Body of pancreas (tissue), 4 donors: Measurements from ENCODE around the gene DOCK3. TPM values are rescaled to one million over a fixed set of nuclear protein-coding genes. Genes with fewer than 3 reads are reported as not detected.

Experiments used
- ATAC-seq: fragments of 150-250 bp; one replicate; pipeline ENCODE4 v1.9.1; 2016
- DNase-seq, 4 donors: peaks; one replicate each; pipeline ENCODE4 v3.0.0-alpha.2; 2019
- H3K27ac ChIP-seq, 4 donors: fragments of 200-600 bp; sonication (generic); 1 replicate in 3 of 4; 2 replicates in 1 of 4; pipeline versions ENCODE4 v1.5.1 to v1.6.1; 2016 to 2019; ENCODE audit warnings: mild to moderate bottlenecking in 1 of 4, mixed read lengths in 1 of 4, moderate library complexity in 1 of 4
- H3K27me3 ChIP-seq, 2 donors: fragments of 200-600 bp; sonication (generic); one replicate each; pipeline ENCODE4 v1.6.0; 2016; ENCODE audit warnings: mild to moderate bottlenecking in 1 of 2
- H3K36me3 ChIP-seq, 2 donors: fragments of 200-600 bp; sonication (generic); replicated peaks in 1 of 2; 2 replicates each; pipeline ENCODE4 v1.5.1; 2016; ENCODE audit warnings: low read depth in 2 of 2; ENCODE audit not compliant: insufficient read depth in 1 of 2
- H3K4me1 ChIP-seq: fragments of 200-600 bp; sonication (generic); one replicate; pipeline ENCODE4 v1.6.0; 2016
- H3K4me3 ChIP-seq, 2 donors: fragments of 200-600 bp; sonication (generic); 1 replicate in 1 of 2; 2 replicates in 1 of 2; pipeline ENCODE4 v1.5.1; 2016 to 2019
- H3K9me3 ChIP-seq, 3 donors: fragments of 200-600 bp; sonication (generic); 1 replicate in 2 of 3; 2 replicates in 1 of 3; pipeline ENCODE4 v1.5.1; 2016
- CTCF ChIP-seq, 7 experiments: fragments of 450-650 bp in 4 of 7; fragments of 200-600 bp in 3 of 7; sonication (generic) in 3 of 7; IDR thresholded peaks; one replicate each; pipeline ENCODE4 v1.5.1; 2016 to 2019; ENCODE audit warnings: antibody characterized with exemption in 7 of 7
- POLR2A ChIP-seq, 3 donors: fragments of 450-650 bp; IDR thresholded peaks; one replicate each; pipeline ENCODE4 v1.6.1; 2016; ENCODE audit warnings: antibody characterized with exemption in 3 of 3, mild to moderate bottlenecking in 2 of 3
- WGBS, 2 donors: methylation state at CpG; one replicate each; pipeline ENCODE4 v1.1.5; 2017; 5-methylcytosine and 5-hydroxymethylcytosine counted together
- intact Hi-C: fragments of 100-400 bp; cut with DNase I; formaldehyde crosslinking; loops from one replicate; pipeline ENCODE4 v1.15.1; 2023
- total RNA-seq, 2 donors: library from RNA; depleted of rRNA; stranded (reverse); fragments of >200 nt; gene quantifications; one replicate each; pipeline ENCODE4 v1.1.0, GENCODE V29; 2016

DOCK3 gene
- total RNA-seq, 2 donors from 2014 or later: 0.52 TPM; not detected in 1

- no peak overlapping the region for H3K27ac ChIP-seq
- ATAC-seq: no peak
- H3K4me3 ChIP-seq: no peak overlapping the region
- H3K27me3 ChIP-seq: no peaks in the 10 kb centered on the region
- H3K36me3 ChIP-seq: no peaks in the 10 kb centered on the region
- TF ChIP-seq CTCF (IDR thresholded peaks at IDR 0.05) (no peak), POLR2A (IDR thresholded peaks at IDR 0.05) (no peak)
- no peaks in the 10 kb centered on the region for H3K4me1 ChIP-seq
- WGBS, 2 donors: 60 to 100% methylated on average over 3 to 5 of the region's 5 CpGs
- no peak for DNase-seq
- H3K9me3 ChIP-seq: no peaks in the 10 kb centered on the region
- intact Hi-C loops: loop anchor here (10.0 kb wide), 1 partner anchor 743 kb away; no protein-coding TSS in a partner anchor
These were observed 703.3 kb downstream of the DOCK3 start for GRCh38 chr3:51378065-51378464.

GRCh38 chr3:51378726-51379125 is 704.0 kb downstream of the DOCK3 start:
- Histone ChIP-seq H3K27ac (no peak overlapping the region), H3K4me1 (peaks cover 6% of the 10 kb centered on the region), H3K27me3 (no peaks in the 10 kb centered on the region), H3K4me3 (no peak overlapping the region), H3K36me3 (no peaks in the 10 kb centered on the region), H3K9me3 (no peaks in the 10 kb centered on the region)
- intact Hi-C loops: loop anchor here (10.0 kb wide), 1 partner anchor 744 kb away; no protein-coding TSS in a partner anchor
- no peak for ATAC-seq
- 63 to 85% methylated on average over 2 of the region's 2 CpGs for WGBS, 2 donors
- no peak for TF ChIP-seq CTCF (IDR thresholded peaks at IDR 0.05)
- TF ChIP-seq POLR2A (IDR thresholded peaks at IDR 0.05): no peak
- DNase-seq: no peak

GRCh38 chr3:51379301-51379700 is 704.6 kb downstream of the DOCK3 start:
- ATAC-seq: no peak
- intact Hi-C loops: loop anchor here (10.0 kb wide), 1 partner anchor 744 kb away; no protein-coding TSS in a partner anchor
- TF ChIP-seq CTCF (IDR thresholded peaks at IDR 0.05) (no peak), POLR2A (IDR thresholded peaks at IDR 0.05) (no peak)
- no peak overlapping the region for H3K4me3 ChIP-seq
- 72 to 79% methylated on average over 5 to 8 of the region's 8 CpGs for WGBS, 2 donors
- H3K27ac ChIP-seq: no peak overlapping the region
- no peaks in the 10 kb centered on the region for H3K27me3 ChIP-seq
- DNase-seq: no peak
- no peaks in the 10 kb centered on the region for H3K36me3 ChIP-seq
- no peaks in the 10 kb centered on the region for H3K9me3 ChIP-seq
- H3K4me1 ChIP-seq: peaks cover 10% of the 10 kb centered on the region

GRCh38 chr3:51379746-51380455 is 705.2 kb downstream of the DOCK3 start:
- Histone ChIP-seq H3K4me1 (peaks cover 10% of the 10 kb centered on the region), H3K9me3 (no peaks in the 10 kb centered on the region), H3K36me3 (no peaks in the 10 kb centered on the region), H3K27ac (no peak overlapping the region), H3K4me3 (no peak overlapping the region), H3K27me3 (no peaks in the 10 kb centered on the region)
- intact Hi-C loops: loop anchor here (10.0 kb wide), 1 partner anchor 745 kb away; no protein-coding TSS in a partner anchor
- ATAC-seq (no peak), DNase-seq (no peak)
- 69 to 100% methylated on average over 1 to 8 of the region's 8 CpGs for WGBS, 2 donors
- TF ChIP-seq POLR2A (IDR thresholded peaks at IDR 0.05): no peak

- intact Hi-C loops: no loop called here
- no peaks in the 10 kb centered on the region for H3K27me3 ChIP-seq
- H3K4me3 ChIP-seq: no peak overlapping the region
- no peaks in the 10 kb centered on the region for H3K9me3 ChIP-seq
- peaks cover 11% of the 10 kb centered on the region for H3K4me1 ChIP-seq
- DNase-seq: no peak
- TF ChIP-seq CTCF (IDR thresholded peaks at IDR 0.05) (no peak), POLR2A (IDR thresholded peaks at IDR 0.05) (no peak)
- no peak for ATAC-seq
- no peak overlapping the region for H3K27ac ChIP-seq
- 82 to 89% methylated on average over 15 of the region's 15 CpGs for WGBS, 2 donors
- no peaks in the 10 kb centered on the region for H3K36me3 ChIP-seq
These were observed 706.0 kb downstream of the DOCK3 start for GRCh38 chr3:51380601-51381332.
